A549 (cell line): ENCODE measurements around the gene PTHLH.

Experiments used
- ESRRA ChIP-seq: fragments of 150-350 bp; IDR thresholded peaks from 2 replicates; pipeline ENCODE4 v1.6.1; 2014; ENCODE audit warnings: mild to moderate bottlenecking, low read length, borderline replicate concordance
- TF ChIP-seq, protein P1 (sequence below): fragments of 200-600 bp; sonication (generic); IDR thresholded peaks from 2 replicates; pipeline ENCODE4 v1.6.1; 2016; ENCODE audit warnings: antibody characterized with exemption, mild to moderate bottlenecking, moderate library complexity

- TF ChIP-seq ESRRA: no peak
- TF ChIP-seq, protein P1, sequence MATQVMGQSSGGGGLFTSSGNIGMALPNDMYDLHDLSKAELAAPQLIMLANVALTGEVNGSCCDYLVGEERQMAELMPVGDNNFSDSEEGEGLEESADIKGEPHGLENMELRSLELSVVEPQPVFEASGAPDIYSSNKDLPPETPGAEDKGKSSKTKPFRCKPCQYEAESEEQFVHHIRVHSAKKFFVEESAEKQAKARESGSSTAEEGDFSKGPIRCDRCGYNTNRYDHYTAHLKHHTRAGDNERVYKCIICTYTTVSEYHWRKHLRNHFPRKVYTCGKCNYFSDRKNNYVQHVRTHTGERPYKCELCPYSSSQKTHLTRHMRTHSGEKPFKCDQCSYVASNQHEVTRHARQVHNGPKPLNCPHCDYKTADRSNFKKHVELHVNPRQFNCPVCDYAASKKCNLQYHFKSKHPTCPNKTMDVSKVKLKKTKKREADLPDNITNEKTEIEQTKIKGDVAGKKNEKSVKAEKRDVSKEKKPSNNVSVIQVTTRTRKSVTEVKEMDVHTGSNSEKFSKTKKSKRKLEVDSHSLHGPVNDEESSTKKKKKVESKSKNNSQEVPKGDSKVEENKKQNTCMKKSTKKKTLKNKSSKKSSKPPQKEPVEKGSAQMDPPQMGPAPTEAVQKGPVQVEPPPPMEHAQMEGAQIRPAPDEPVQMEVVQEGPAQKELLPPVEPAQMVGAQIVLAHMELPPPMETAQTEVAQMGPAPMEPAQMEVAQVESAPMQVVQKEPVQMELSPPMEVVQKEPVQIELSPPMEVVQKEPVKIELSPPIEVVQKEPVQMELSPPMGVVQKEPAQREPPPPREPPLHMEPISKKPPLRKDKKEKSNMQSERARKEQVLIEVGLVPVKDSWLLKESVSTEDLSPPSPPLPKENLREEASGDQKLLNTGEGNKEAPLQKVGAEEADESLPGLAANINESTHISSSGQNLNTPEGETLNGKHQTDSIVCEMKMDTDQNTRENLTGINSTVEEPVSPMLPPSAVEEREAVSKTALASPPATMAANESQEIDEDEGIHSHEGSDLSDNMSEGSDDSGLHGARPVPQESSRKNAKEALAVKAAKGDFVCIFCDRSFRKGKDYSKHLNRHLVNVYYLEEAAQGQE: no peak
Observed at GRCh38 chr12:27924350-27925135, 48.0 kb downstream of the PTHLH start.
